GM19455 (cell line): ENCODE data around the gene IGSF22.

Experiments used
- ATAC-seq: cut with Tn5 transposase; IDR thresholded peaks from one replicate; pipeline ENCODE4 v1.9.1; 2021; ENCODE audit not compliant: unreplicated experiment

IGSF22 gene

DNA sequence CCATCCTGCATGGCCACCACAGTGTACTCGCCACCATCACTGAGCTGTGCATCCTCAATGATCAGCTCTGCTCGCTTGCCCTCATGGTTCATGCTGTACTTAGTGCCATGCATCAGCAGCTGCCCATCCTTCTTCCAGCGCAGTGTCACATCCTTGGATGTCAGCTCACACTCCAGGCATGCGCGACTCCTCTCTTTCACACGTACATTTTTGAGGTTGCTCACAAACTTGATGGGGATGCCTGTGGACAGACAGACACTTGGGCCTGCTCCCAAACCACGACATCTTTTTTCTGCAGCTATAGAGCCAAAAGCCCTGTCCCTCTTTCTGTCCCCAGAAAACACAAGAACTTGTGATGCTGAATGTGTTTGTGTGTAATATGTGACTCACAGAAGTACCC is 10.5 kb downstream of the IGSF22 start:
- no peak for ATAC-seq

GRCh38 chr11:18714443-18714780 is 11.6 kb downstream of the IGSF22 start:
- ATAC-seq, result no peak

- no peak for ATAC-seq
Measured at GRCh38 chr11:18713646-18714442, 12.1 kb downstream of the IGSF22 start.

GRCh38 chr11:18710545-18710944 is 15.4 kb downstream of the IGSF22 start:
- no peak for ATAC-seq

GRCh38 chr11:18709414-18709813 is 16.6 kb downstream of the IGSF22 start:
- ATAC-seq, result no peak

GRCh38 chr11:18707811-18708340 is 18.1 kb downstream of the IGSF22 start:
- ATAC-seq, result no peak

DNA sequence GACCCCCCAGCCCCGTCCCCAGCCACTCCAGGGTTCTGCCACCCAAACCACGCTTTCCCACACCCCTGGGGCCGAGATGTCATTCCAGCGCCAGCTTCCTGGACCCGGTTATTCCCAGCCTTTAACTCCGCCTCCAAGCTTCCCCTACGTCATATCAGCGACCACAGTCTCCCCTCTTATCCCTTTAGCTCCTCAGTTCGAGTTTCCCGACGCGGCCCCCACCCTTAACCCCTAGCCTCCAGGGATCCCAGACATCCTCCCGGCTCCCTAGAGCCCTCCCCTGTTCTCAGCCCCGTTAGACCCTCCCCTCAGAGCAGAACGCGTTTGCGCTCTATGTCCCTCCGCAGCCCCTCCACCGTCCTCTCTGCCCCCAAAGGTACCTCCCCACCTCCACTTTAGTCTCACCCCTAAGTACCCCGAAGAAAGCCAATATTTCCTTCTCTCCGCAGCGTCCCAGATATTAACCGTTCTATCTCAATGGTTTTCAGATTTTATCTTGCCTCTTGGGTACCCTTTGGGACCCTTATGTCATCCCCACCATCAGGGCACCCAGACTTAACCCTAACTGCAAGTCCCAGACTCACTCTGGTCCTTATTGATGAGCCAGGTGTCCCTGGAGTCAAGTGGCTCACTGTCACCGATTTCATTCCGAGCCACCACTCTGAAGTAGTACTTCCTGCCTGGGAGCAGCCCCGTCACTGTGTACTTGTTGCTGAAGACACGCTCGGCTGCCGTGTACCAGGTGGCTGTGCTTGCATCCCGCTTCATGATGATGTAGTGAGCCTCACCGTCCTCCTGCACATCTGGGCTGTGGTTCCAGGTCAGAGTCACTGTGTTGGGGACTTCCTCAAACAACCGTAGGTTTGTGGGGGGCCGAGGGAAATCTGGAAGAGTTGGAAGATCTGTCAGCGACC is 19.4 kb downstream of the IGSF22 start:
- ATAC-seq, result no peak

GRCh38 chr11:18705651-18706281 is 20.2 kb downstream of the IGSF22 start:
- no peak for ATAC-seq

DNA sequence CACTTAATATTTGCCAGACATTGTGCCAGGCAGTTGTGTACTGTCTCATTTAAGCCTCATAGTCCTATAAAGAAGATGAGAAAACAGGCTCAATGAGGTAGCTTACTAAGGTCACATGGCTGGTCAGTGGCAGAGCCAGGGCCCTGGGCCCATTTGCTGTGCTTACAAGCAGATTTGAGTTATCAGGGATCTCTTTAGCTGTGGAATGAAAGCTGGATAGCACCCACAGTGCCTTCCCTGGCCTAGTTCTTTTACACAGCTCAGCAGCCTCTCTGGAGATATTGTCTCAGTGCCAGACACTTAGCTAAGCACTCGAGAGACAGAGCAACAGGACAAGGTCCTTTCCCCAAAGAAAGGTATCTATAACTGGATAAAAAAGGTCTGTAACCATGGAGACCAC is 21.3 kb downstream of the IGSF22 start:
- no peak for ATAC-seq

DNA sequence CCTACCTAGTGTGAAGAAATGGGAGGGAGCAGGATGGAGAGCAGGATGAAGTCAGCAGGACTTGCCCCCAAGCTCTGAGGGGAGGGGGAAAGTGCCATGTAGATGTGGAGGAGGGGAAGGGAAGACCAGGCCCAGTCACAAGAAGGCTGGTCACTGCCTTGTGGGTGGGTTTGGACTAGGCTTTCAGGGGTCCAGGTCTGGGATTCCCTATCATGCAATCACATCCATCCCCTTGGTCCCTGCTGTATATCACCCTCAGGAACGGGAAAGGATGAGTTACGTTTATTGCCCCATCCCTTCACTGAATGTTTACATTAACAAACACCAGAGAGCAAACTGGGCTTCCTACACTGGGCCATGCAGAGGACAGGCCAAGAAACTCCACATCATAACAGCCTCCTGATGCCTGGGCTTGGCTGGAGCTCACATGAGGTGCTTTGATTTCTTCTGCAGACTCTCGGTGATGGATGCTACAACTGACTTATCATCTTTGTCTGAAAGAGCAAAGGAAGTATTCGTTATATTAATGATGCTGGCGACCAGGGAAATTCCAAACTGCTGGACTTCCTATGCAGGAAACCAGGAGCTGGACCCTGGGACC is 21.8 kb downstream of the IGSF22 start:
- ATAC-seq, result no peak

DNA sequence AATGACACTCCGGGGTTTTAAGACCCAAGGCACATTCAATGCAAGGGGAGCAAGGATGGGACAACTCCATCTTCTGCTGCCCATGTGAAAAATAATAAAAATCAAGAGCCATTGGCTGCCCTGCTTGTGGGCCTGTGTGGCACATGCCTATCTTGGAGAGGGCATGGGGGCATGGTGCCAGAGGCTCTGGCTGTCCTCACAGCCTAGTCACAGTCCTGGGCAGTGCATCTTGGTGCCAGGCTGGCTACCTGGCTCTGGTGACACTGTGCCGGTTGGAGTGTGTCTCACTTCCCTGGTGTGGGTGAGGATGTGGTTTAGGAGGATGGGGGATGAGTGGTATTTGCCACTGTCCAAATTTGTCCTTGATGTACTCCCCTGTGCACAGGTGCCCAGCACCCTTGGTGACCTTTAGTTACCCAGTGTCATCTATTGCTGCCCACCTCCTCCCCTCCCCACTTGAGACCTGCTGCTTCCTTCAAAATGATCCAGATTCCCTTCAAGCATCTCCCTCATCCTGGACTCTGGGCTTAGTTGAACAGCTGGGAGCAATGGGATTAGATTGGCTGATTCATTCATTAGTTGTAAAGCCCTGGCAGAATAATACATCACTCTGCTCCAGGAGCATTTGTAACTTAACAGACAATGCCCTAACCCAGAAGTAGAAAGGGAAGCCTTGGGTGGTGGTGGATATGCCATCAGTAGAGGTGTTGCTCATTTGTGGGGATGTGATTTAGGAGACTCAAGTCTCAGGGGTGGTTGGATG is 22.8 kb downstream of the IGSF22 start:
- no peak for ATAC-seq

DNA sequence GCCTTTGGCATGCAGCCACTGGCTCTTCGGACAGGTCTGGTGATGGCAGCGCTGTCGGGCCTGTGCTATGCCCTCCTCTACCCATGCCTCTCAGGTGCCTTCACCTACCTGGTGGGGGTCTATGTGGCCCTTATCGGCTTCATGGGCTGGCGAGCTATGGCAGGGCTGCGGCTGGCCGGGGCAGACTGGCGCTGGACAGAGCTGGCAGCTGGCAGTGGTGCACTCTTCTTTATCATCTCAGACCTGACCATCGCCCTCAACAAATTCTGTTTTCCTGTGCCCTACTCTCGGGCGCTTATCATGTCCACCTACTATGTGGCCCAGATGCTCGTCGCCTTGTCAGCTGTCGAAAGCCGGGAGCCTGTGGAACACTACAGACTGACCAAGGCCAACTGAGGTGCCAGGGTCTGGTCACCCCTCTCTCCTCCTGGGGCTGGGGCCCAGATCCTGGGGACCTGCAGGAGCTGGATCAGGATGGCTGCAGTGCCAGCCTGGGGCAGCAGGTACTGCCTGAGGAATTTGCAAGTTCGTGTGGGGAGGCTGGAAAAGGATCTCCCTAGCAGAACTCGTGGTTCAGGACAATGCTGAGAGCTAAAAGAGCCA is 24.3 kb downstream of the IGSF22 start:
- ATAC-seq, result no peak

GRCh38 chr11:18700872-18701271 is 25.1 kb downstream of the IGSF22 start:
- ATAC-seq, result no peak

DNA sequence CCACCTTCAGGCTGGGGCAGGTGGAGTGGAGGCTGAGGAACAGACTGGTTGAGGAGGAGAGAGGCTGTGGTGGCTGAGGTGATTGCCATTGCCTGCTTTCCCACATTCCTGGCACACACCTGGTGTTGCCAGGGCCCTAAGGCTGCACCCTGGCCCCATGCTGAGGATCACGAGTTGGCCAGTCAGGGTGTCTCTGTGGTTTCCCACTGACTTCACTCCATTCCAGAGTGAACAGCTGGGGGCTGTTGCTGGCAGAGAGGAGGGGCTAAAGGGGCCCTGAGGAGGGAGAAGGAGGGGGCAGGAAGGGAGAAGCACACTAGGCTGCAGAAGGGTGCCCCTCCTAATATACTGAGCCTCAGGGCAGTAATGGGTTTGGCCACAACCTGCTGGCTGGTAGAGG is 25.6 kb downstream of the IGSF22 start:
- ATAC-seq, result no peak

- ATAC-seq, result no peak
Measured at GRCh38 chr11:18699848-18700261, 26.1 kb downstream of the IGSF22 start.

DNA sequence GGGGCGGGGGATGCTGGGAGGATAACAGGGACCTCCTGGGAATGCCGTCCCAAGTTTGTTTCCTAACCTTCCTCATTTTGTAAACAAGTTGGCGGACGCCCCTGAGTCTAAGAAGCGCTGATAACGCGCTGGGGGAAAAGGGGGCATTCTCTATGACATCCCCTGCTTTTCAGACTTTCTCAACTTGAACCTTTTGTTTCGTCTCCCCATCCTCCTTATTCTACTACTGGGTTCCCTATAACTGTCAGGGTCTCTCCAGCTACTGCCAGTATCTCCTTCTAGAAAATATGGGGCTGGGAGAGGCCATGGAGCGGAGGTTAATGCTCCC is 26.8 kb downstream of the IGSF22 start:
- ATAC-seq, result no peak

GRCh38 chr11:18698341-18699268 is 27.4 kb downstream of the IGSF22 start, which contains the start of gene TMEM86A:
Gene TMEM86A, plus strand, starts transcription at chr11:18698779. Its CDS starts 108 bp downstream, at chr11:18698887.
- ATAC-seq, result peak; percentile 94

GRCh38 chr11:18697576-18697975 is 28.4 kb downstream of the IGSF22 start:
- no peak for ATAC-seq
